Breast epithelium (tissue), 4 donors: ENCODE measurements around the gene DDX39B. TPM values are rescaled to one million over a fixed set of nuclear protein-coding genes. Genes with fewer than 3 reads are reported as not detected.
"Not testable (repeated sequence)": the region's sequence is repeated elsewhere in the genome, so short reads cannot be mapped to it uniquely, and the experiment has no call there.

ENCODE experiments used
- DNase-seq, 2 donors: peaks; one replicate each; pipeline ENCODE4 v3.0.0-alpha.2; 2019; ENCODE audit warnings: low spot score in 2 of 2
- H3K27ac ChIP-seq, 2 donors: fragments of 200-600 bp; sonication (generic) in 1 of 2; one replicate each; pipeline ENCODE4 v1.5.1; 2016 to 2019; ENCODE audit warnings: mild to moderate bottlenecking in 1 of 2
- H3K27me3 ChIP-seq, 2 donors: fragments of 200-600 bp; sonication (generic) in 1 of 2; one replicate each; pipeline versions ENCODE4 v1.5.1 to v1.6.0; 2017 to 2019; ENCODE audit warnings: control low read depth in 1 of 2, mild to moderate bottlenecking in 1 of 2
- H3K36me3 ChIP-seq: fragments of 200-600 bp; one replicate; pipeline ENCODE4 v1.5.1; 2019
- H3K4me1 ChIP-seq, 2 donors: fragments of 200-600 bp; sonication (generic); one replicate each; pipeline ENCODE4 v1.5.1; 2016 to 2019; ENCODE audit warnings: control low read depth in 1 of 2
- H3K4me3 ChIP-seq, 3 donors: fragments of 200-600 bp; sonication (generic); 1 replicate in 2 of 3; 2 replicates in 1 of 3; pipeline ENCODE4 v1.5.1; 2016 to 2019; ENCODE audit warnings: mild to moderate bottlenecking in 3 of 3, moderate library complexity in 2 of 3
- H3K9me3 ChIP-seq, 2 donors: fragments of 200-600 bp; sonication (generic) in 1 of 2; one replicate each; pipeline ENCODE4 v1.5.1; 2016 to 2019; ENCODE audit warnings: control low read depth in 1 of 2
- POLR2A ChIP-seq: fragments of 450-650 bp; IDR thresholded peaks from one replicate; pipeline ENCODE4 v1.6.1; 2016; ENCODE audit warnings: antibody characterized with exemption, mild to moderate bottlenecking, moderate library complexity
- POLR2AphosphoS5 ChIP-seq, 3 donors: sonication (generic); formaldehyde crosslinking; IDR thresholded peaks; one replicate each; pipeline ENCODE4 v1.6.1; 2017; ENCODE audit warnings: antibody characterized with exemption in 3 of 3
- intact Hi-C: fragments of 100-400 bp; cut with DNase I; formaldehyde crosslinking; loops from one replicate; pipeline ENCODE4 v1.15.1; 2023; ENCODE audit warnings: low total_unique reads
- total RNA-seq, 3 donors: library from RNA; depleted of rRNA; stranded (reverse); fragments of >200 nt; gene quantifications; one replicate each; pipeline ENCODE4 v1.1.0, GENCODE V29; 2016
- TF ChIP-seq, protein P1 (sequence below), 3 donors: fragments of 450-650 bp; IDR thresholded peaks; one replicate each; pipeline ENCODE4 v1.5.1; 2016 to 2017; ENCODE audit warnings: antibody characterized with exemption in 3 of 3, mild to moderate bottlenecking in 3 of 3, moderate library complexity in 3 of 3

DDX39B gene
- 100 to 1,000 TPM; 315 to 336 (median 334) TPM for total RNA-seq

GRCh38 chr6:31541658-31542521 lies at the start of gene DDX39B:
Gene DDX39B, minus strand, starts transcription at chr6:31542003. Its CDS starts 1,471 bp downstream, at chr6:31540532.
- TF ChIP-seq, protein P1, sequence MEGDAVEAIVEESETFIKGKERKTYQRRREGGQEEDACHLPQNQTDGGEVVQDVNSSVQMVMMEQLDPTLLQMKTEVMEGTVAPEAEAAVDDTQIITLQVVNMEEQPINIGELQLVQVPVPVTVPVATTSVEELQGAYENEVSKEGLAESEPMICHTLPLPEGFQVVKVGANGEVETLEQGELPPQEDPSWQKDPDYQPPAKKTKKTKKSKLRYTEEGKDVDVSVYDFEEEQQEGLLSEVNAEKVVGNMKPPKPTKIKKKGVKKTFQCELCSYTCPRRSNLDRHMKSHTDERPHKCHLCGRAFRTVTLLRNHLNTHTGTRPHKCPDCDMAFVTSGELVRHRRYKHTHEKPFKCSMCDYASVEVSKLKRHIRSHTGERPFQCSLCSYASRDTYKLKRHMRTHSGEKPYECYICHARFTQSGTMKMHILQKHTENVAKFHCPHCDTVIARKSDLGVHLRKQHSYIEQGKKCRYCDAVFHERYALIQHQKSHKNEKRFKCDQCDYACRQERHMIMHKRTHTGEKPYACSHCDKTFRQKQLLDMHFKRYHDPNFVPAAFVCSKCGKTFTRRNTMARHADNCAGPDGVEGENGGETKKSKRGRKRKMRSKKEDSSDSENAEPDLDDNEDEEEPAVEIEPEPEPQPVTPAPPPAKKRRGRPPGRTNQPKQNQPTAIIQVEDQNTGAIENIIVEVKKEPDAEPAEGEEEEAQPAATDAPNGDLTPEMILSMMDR (IDR thresholded peaks at IDR 0.05), result no peak
- TF ChIP-seq POLR2AphosphoS5 (IDR thresholded peaks at IDR 0.05) (peak; percentile 99 to 100 (median 100)), POLR2A (peak; percentile 78)
- Histone ChIP-seq H3K27ac (peak within 1 kb of the TSS; percentile 95 to 97), H3K4me3 (peak within 1 kb of the TSS; percentile 62 to 80 (median 67)), H3K36me3 (no peaks in the 10 kb centered on the region), H3K27me3 (no peaks in the 10 kb centered on the region), H3K4me1 (peaks cover 11 to 22% of the 10 kb centered on the region in 2 donors), H3K9me3 (no peaks in the 10 kb centered on the region)
- peak; percentile 94 to 96 for DNase-seq
- intact Hi-C loops, result no loop called here

DNA sequence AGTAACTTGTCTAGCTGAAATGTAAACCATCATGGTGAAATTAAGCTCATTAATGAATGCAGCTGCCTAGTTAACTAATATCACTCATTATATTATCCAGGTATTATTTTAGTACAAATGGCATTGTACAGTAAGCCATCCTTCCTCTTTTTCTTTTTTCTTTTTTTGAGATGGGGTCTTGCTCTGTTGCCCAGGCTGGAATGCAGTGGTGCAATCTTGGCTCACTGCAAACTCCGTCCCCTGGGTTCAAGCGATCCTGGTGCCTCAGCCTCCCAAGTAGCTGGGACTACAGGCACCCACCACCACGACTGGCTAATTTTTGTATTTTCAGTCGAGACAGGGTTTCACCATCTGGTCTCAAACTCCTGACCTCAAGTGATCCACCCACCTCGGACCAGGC lies 48.9 kb upstream of the DDX39B start:
- H3K27me3 ChIP-seq, H3K4me1 ChIP-seq, H3K4me3 ChIP-seq, H3K36me3 ChIP-seq, H3K9me3 ChIP-seq, H3K27ac ChIP-seq, DNase-seq: not testable (repeated sequence)
- intact Hi-C loops, result loop anchor here (5.0 kb wide), 1 partner anchor 43 kb away; the partner anchor contains the start of genes ATP6V1G2 and NFKBIL1

GRCh38 chr6:31588871-31589650 lies 47.3 kb upstream of the DDX39B start:
- intact Hi-C loops, result no loop called here
- H3K27ac ChIP-seq, result no peak overlapping the region
- H3K4me1 ChIP-seq, result no peaks in the 10 kb centered on the region
- no peaks in the 10 kb centered on the region for H3K27me3 ChIP-seq
- H3K4me3 ChIP-seq, result no peak overlapping the region
- TF ChIP-seq POLR2AphosphoS5 (IDR thresholded peaks at IDR 0.05), result no peak
- TF ChIP-seq, protein P1 (IDR thresholded peaks at IDR 0.05), result no peak
- TF ChIP-seq POLR2A, result no peak
- no peak for DNase-seq
- no peaks in the 10 kb centered on the region for H3K9me3 ChIP-seq
- no peaks in the 10 kb centered on the region for H3K36me3 ChIP-seq

DNA sequence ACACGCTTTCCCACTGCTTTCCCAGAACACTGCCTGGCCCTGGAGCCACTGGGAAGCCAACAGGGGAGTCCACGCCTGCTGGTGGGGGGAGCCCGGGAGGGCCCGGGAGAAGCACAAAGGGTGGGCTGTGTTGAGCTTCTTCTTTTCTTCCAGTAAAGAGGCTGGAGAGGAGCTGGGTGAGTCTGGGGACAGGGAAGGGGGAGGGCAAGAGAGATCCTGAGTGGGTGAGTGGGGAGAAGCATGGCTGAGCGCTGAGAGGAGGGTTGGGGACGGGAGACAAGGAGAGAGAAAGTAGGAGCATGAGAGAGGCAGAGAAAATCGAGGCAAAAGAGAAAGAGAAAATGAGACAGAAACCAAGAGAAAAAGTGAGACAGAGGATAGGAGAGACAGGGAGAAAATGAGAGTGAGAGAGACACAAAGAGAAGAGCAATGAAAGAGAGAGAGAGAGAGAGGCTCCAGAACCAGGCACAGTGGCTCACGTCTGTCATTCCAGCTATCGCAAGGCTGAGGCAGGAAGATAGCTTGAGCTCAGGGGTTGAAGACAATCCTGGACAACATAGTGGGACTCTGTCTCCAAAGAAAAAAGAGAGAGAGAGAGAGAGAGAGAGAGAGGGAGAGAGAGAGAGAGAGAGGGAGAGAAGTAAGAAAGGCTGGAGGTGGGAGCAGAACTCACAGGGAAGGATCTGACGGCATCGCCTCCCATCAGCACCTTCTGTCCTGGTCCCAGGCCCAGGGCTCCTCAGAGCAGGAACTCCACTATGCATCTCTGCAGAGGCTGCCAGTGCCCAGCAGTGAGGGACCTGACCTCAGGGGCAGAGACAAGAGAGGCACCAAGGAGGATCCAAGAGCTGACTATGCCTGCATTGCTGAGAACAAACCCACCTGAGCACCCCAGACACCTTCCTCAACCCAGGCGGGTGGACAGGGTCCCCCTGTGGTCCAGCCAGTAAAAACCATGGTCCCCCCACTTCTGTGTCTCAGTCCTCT lies 46.3 kb upstream of the DDX39B start:
- TF ChIP-seq, protein P1 (IDR thresholded peaks at IDR 0.05), result no peak
- no peak for TF ChIP-seq POLR2AphosphoS5 (IDR thresholded peaks at IDR 0.05)
- TF ChIP-seq POLR2A, result no peak
- H3K4me3 ChIP-seq, result no peak overlapping the region
- no peaks in the 10 kb centered on the region for H3K9me3 ChIP-seq
- H3K27me3 ChIP-seq, result no peaks in the 10 kb centered on the region
- DNase-seq, result no peak
- H3K4me1 ChIP-seq, result no peaks in the 10 kb centered on the region
- H3K36me3 ChIP-seq, result no peaks in the 10 kb centered on the region
- intact Hi-C loops, result no loop called here
- no peak overlapping the region for H3K27ac ChIP-seq
